Activated B cell treated with CpG ODN at 0.5 μM for 24 hours (primary cell): ENCODE data around the gene STPG1. TPM values are rescaled to one million over a fixed set of nuclear protein-coding genes. Genes with fewer than 3 reads are reported as not detected.

Experiments
- ATAC-seq: fragments of 200-7000 bp; cut with Tn5 transposase; one replicate; pipeline ENCODE4 v1.10.0; 2021; ENCODE audit warnings: low read depth, mild to moderate bottlenecking, moderate library complexity
- CTCF ChIA-PET: fragments of 350-600 bp; sonication (Branson Sonifier 250); formaldehyde crosslinking; loops from one replicate; lab custom pipeline; 2021; ENCODE audit warnings: antibody characterized with exemption; lab: Charles Lee
- POLR2A ChIA-PET: fragments of 350-600 bp; sonication (Branson Sonifier 250); formaldehyde crosslinking; loops from one replicate; lab custom pipeline; 2021; ENCODE audit warnings: antibody characterized with exemption; lab: Charles Lee
- DNase-seq: peaks from one replicate; pipeline ENCODE4 v3.0.0; 2022
- H3K27ac Mint-ChIP-seq: one replicate; pipeline ENCODE4 v1.8.0; 2020; ENCODE audit warnings: mixed read lengths
- H3K27me3 Mint-ChIP-seq: one replicate; pipeline ENCODE4 v1.8.0; 2021; ENCODE audit warnings: mixed read lengths
- H3K36me3 Mint-ChIP-seq: one replicate; pipeline ENCODE4 v1.8.0; 2021; ENCODE audit warnings: low read depth, mixed read lengths
- H3K4me1 Mint-ChIP-seq: one replicate; pipeline ENCODE4 v1.8.0; 2021; ENCODE audit warnings: mixed read lengths
- H3K4me3 Mint-ChIP-seq: one replicate; pipeline ENCODE4 v1.8.0; 2020; ENCODE audit warnings: mild to moderate bottlenecking, mixed read lengths
- H3K9me3 Mint-ChIP-seq: one replicate; pipeline ENCODE4 v1.8.0; 2020; ENCODE audit warnings: mixed read lengths
- CTCF ChIP-seq: fragments of 200-600 bp; IDR thresholded peaks from one replicate; pipeline ENCODE4 v1.8.0; 2022; ENCODE audit warnings: antibody characterized with exemption, mild to moderate bottlenecking
- intact Hi-C: fragments of 100-400 bp; cut with micrococcal nuclease; formaldehyde crosslinking; loops from one replicate; pipeline ENCODE4 v1.15.1; 2024
- total RNA-seq: library from RNA; stranded (reverse); gene quantifications from 2 replicates; pipeline ENCODE4 v1.2.3, GENCODE V29; 2022

Gene STPG1
- total RNA-seq, 1 donor from 2014 or later: 7.4 TPM

- H3K27ac Mint-ChIP-seq: no peak overlapping the region
- ChIA-PET POLR2A (no interaction called here), CTCF (no interaction called here)
- no peak for DNase-seq
- no peak for ATAC-seq
- TF ChIP-seq CTCF: no peak
- no peak overlapping the region for H3K4me3 Mint-ChIP-seq
- H3K36me3 Mint-ChIP-seq: no peaks in the 10 kb centered on the region
- peaks cover 5% of the 10 kb centered on the region for H3K27me3 Mint-ChIP-seq
- intact Hi-C loops: no loop called here
- no peaks in the 10 kb centered on the region for H3K4me1 Mint-ChIP-seq
- no peaks in the 10 kb centered on the region for H3K9me3 Mint-ChIP-seq
These were observed 75.1 kb downstream of the STPG1 start for GRCh38 chr1:24338447-24338846.

- CTCF ChIA-PET: no interaction called here
- H3K9me3 Mint-ChIP-seq: no peaks in the 10 kb centered on the region
- no peak for TF ChIP-seq CTCF
- POLR2A ChIA-PET: no interaction called here
- no peak for ATAC-seq
- H3K27ac Mint-ChIP-seq: no peak overlapping the region
- DNase-seq: no peak
- H3K36me3 Mint-ChIP-seq: no peaks in the 10 kb centered on the region
- no peak overlapping the region for H3K4me3 Mint-ChIP-seq
- no peaks in the 10 kb centered on the region for H3K4me1 Mint-ChIP-seq
- peaks cover 5% of the 10 kb centered on the region for H3K27me3 Mint-ChIP-seq
- intact Hi-C loops: no loop called here
These were observed 76.1 kb downstream of the STPG1 start for GRCh38 chr1:24337455-24337854.

- H3K27me3 Mint-ChIP-seq: peaks cover 5% of the 10 kb centered on the region
- CTCF ChIA-PET: no interaction called here
These were observed 77.5 kb downstream of the STPG1 start for GRCh38 chr1:24336075-24336474.

GRCh38 chr1:24331961-24332673 is 81.5 kb downstream of the STPG1 start:
- Mint-ChIP-seq H3K36me3 (no peaks in the 10 kb centered on the region), H3K27ac (no peak overlapping the region), H3K4me1 (no peaks in the 10 kb centered on the region), H3K27me3 (peaks cover 5% of the 10 kb centered on the region), H3K4me3 (no peak overlapping the region), H3K9me3 (no peaks in the 10 kb centered on the region)
- DNase-seq: no peak
- intact Hi-C loops: no loop called here
- no peak for TF ChIP-seq CTCF
- ChIA-PET CTCF (no interaction called here), POLR2A (no interaction called here)
- no peak for ATAC-seq

More at GRCh38 chr1:24336075-24336474, 77.5 kb downstream of the STPG1 start:
- H3K36me3 Mint-ChIP-seq: no peaks in the 10 kb centered on the region
- no peaks in the 10 kb centered on the region for H3K9me3 Mint-ChIP-seq
- ATAC-seq (no peak), DNase-seq (no peak)
- no peak for TF ChIP-seq CTCF
- POLR2A ChIA-PET: interaction anchor here (0.6 kb wide), 1 partner anchor 48 kb away, joined by 4 read pairs; no protein-coding TSS in a partner anchor
- no peaks in the 10 kb centered on the region for H3K4me1 Mint-ChIP-seq
- intact Hi-C loops: no loop called here
- H3K27ac Mint-ChIP-seq: no peak overlapping the region
- H3K4me3 Mint-ChIP-seq: no peak overlapping the region

- TF ChIP-seq CTCF: no peak
- DNase-seq (no peak), ATAC-seq (no peak)
- H3K27me3 Mint-ChIP-seq: peaks cover 15% of the 10 kb centered on the region
- no peaks in the 10 kb centered on the region for H3K36me3 Mint-ChIP-seq
- intact Hi-C loops: no loop called here
- H3K9me3 Mint-ChIP-seq: no peaks in the 10 kb centered on the region
- no peak overlapping the region for H3K4me3 Mint-ChIP-seq
- H3K4me1 Mint-ChIP-seq: no peaks in the 10 kb centered on the region
- no peak overlapping the region for H3K27ac Mint-ChIP-seq
- ChIA-PET POLR2A (no interaction called here), CTCF (interaction anchor here (0.6 to 0.9 kb wide), 2 partner anchors 9 to 18 kb away, joined by 3 read pairs; no protein-coding TSS in a partner anchor)
These were observed 83.6 kb downstream of the STPG1 start for GRCh38 chr1:24329797-24330543.
